ENCODE results near the gene PKP1. TPM values are rescaled to one million over a fixed set of nuclear protein-coding genes. Genes with fewer than 3 reads are reported as not detected.

Gene PKP1
- total RNA-seq, 1 donor from 2014 or later = not detected

- Mint-ChIP-seq H3K4me1 (ENCODE audit: low read depth, unreplicated experiment) (peaks cover 20% of the 10 kb centered on the region), H3K4me3 (ENCODE audit: unreplicated experiment) (no peak overlapping the region), H3K36me3 (ENCODE audit: unreplicated experiment) (peaks cover 8% of the 10 kb centered on the region), H3K27me3 (ENCODE audit: unreplicated experiment) (peaks cover 8% of the 10 kb centered on the region), H3K27ac (ENCODE audit: unreplicated experiment) (no peak overlapping the region), H3K9me3 (ENCODE audit: unreplicated experiment) (peaks cover 8% of the 10 kb centered on the region)
- DNase-seq = no peak
- TF ChIP-seq, protein P1, sequence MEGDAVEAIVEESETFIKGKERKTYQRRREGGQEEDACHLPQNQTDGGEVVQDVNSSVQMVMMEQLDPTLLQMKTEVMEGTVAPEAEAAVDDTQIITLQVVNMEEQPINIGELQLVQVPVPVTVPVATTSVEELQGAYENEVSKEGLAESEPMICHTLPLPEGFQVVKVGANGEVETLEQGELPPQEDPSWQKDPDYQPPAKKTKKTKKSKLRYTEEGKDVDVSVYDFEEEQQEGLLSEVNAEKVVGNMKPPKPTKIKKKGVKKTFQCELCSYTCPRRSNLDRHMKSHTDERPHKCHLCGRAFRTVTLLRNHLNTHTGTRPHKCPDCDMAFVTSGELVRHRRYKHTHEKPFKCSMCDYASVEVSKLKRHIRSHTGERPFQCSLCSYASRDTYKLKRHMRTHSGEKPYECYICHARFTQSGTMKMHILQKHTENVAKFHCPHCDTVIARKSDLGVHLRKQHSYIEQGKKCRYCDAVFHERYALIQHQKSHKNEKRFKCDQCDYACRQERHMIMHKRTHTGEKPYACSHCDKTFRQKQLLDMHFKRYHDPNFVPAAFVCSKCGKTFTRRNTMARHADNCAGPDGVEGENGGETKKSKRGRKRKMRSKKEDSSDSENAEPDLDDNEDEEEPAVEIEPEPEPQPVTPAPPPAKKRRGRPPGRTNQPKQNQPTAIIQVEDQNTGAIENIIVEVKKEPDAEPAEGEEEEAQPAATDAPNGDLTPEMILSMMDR (IDR thresholded peaks at IDR 0.05; ENCODE audit: partially characterized antibody, unreplicated experiment) = no peak
Measured at GRCh38 chr1:201316556-201316955, 33.2 kb downstream of the PKP1 start.

DNA sequence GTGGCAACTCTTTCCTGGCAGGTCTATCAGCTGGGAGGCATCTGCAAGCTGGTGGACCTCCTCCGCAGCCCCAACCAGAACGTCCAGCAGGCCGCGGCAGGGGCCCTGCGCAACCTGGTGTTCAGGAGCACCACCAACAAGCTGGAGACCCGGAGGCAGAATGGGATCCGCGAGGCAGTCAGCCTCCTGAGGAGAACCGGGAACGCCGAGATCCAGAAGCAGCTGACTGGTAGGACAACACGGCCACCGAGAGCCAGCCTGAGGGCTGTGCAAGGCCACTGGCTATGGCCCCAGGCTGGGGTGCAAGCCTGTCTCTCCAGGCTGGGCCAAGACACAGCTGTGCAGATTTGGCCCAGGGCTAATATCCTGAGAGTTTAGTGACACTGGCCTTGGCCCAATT, 34.2 kb downstream of the PKP1 start:
- Mint-ChIP-seq H3K9me3 (ENCODE audit: unreplicated experiment) (peaks cover 8% of the 10 kb centered on the region), H3K27ac (ENCODE audit: unreplicated experiment) (no peak overlapping the region), H3K27me3 (ENCODE audit: unreplicated experiment) (peaks cover 5% of the 10 kb centered on the region), H3K4me3 (ENCODE audit: unreplicated experiment) (no peak overlapping the region), H3K36me3 (ENCODE audit: unreplicated experiment) (peaks cover 8% of the 10 kb centered on the region), H3K4me1 (ENCODE audit: low read depth, unreplicated experiment) (peaks cover 12% of the 10 kb centered on the region)
- DNase-seq = no peak
- TF ChIP-seq, protein P1 (IDR thresholded peaks at IDR 0.05; ENCODE audit: partially characterized antibody, unreplicated experiment) = no peak

GRCh38 chr1:201318504-201319340, 35.4 kb downstream of the PKP1 start:
- TF ChIP-seq, protein P1 (IDR thresholded peaks at IDR 0.05; ENCODE audit: partially characterized antibody, unreplicated experiment) = no peak
- peaks cover 8% of the 10 kb centered on the region for H3K9me3 Mint-ChIP-seq (ENCODE audit: unreplicated experiment)
- peaks cover 4% of the 10 kb centered on the region for H3K4me1 Mint-ChIP-seq (ENCODE audit: low read depth, unreplicated experiment)
- H3K4me3 Mint-ChIP-seq (ENCODE audit: unreplicated experiment) = no peak overlapping the region
- no peak overlapping the region for H3K27ac Mint-ChIP-seq (ENCODE audit: unreplicated experiment)
- peaks cover 3% of the 10 kb centered on the region for H3K27me3 Mint-ChIP-seq (ENCODE audit: unreplicated experiment)
- DNase-seq = no peak
- H3K36me3 Mint-ChIP-seq (ENCODE audit: unreplicated experiment) = peaks cover 8% of the 10 kb centered on the region

- no peak for DNase-seq
- Mint-ChIP-seq H3K4me3 (ENCODE audit: unreplicated experiment) (no peak overlapping the region), H3K27ac (ENCODE audit: unreplicated experiment) (peak overlapping the region; percentile 43), H3K36me3 (ENCODE audit: unreplicated experiment) (peaks cover 8% of the 10 kb centered on the region), H3K9me3 (ENCODE audit: unreplicated experiment) (peaks cover 6% of the 10 kb centered on the region), H3K4me1 (ENCODE audit: low read depth, unreplicated experiment) (peaks cover 4% of the 10 kb centered on the region), H3K27me3 (ENCODE audit: unreplicated experiment) (peaks cover 6% of the 10 kb centered on the region)
- TF ChIP-seq, protein P1 (IDR thresholded peaks at IDR 0.05; ENCODE audit: partially characterized antibody, unreplicated experiment) = no peak
Measured at GRCh38 chr1:201319631-201320030, 36.3 kb downstream of the PKP1 start.

GRCh38 chr1:201320168-201320788, 37.0 kb downstream of the PKP1 start:
- Mint-ChIP-seq H3K4me3 (ENCODE audit: unreplicated experiment) (peak overlapping the region; percentile 28), H3K9me3 (ENCODE audit: unreplicated experiment) (peaks cover 6% of the 10 kb centered on the region), H3K27ac (ENCODE audit: unreplicated experiment) (peak overlapping the region; percentile 43), H3K36me3 (ENCODE audit: unreplicated experiment) (peaks cover 8% of the 10 kb centered on the region), H3K27me3 (ENCODE audit: unreplicated experiment) (peaks cover 6% of the 10 kb centered on the region), H3K4me1 (ENCODE audit: low read depth, unreplicated experiment) (peaks cover 4% of the 10 kb centered on the region)
- TF ChIP-seq, protein P1 (IDR thresholded peaks at IDR 0.05; ENCODE audit: partially characterized antibody, unreplicated experiment) = no peak
- DNase-seq = peak; percentile 29

All from glutamatergic neuron (in vitro differentiated cells).